HG02759 (cell line): ENCODE results near the gene ADH1B.
"Not testable (repeated sequence)": the region's sequence is repeated elsewhere in the genome, so short reads cannot be mapped to it uniquely, and the experiment has no call there.

Experiments used
- ATAC-seq: cut with Tn5 transposase; IDR thresholded peaks from one replicate; pipeline ENCODE4 v1.9.1; 2021; ENCODE audit warnings: mild to moderate bottlenecking, moderate library complexity; ENCODE audit not compliant: unreplicated experiment

Gene ADH1B

DNA sequence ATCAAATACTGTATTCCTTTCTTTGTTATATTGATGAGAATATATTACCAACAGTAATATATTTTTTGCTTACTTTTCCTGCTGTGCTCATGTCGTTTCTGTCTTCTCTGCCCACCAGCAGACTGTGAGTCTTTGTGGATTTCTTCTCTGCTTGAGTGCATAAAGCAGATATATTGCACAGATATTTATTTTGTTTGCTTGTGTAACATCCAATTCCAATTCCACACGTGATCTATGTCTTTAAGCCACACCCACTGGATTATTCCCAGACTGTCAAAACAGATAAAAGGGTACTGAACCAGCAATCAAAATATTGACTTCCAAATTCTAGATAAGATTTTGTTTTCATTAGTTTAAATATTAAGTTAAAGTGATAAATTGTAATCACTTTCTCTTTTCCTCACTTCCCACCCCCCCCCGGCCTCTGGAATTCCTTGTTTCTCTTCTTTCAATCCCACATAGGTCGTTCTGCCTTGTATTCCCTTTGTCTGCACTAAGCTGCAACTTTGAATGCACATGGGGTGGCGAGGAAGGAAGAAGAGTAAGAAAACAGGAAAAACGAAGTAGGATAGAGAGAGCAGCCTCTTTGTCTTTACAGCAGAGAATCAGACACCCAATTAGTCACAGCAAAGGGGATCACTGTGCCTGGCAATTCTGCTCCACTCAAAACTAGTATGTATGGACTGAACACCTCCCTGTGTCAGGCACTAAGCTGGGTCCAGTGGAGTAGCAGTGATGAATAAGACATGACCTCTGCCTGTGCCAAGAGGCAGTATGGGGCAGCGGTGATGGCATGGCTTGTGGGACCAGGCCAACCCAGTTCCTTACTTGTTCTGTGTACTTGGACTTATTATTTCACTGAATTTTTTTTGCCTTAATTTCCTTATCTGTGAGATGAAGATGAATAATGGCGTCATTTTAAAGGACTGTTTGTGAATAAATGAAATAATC is at the start of gene ADH1B:
Gene ADH1B (minus strand): TSS at position 161 of the 951 bp plus-strand sequence. CDS start 70 bp downstream, at position 91.
- no peak for ATAC-seq

DNA sequence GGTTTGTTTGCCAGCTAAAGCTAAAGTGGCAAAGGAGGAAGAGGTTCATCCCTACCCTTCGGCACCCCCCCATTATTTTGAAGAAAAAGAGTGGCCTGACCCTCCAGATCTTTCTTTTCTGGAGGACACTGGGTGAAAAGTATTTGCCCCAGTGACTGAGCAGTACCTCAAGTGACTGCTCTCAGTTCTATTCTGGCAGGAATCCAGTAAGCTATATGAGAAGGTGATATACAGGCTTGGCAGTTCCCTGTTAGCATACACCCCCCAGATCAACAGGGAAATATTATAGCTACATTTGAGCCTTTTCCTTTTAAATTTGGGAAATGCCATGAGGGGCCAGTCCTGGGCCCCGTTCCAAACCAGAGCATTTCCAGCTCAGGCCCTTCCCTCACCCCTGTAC is 46.6 kb upstream of the ADH1B start:
- not testable (repeated sequence) for ATAC-seq

GRCh38 chr4:99366491-99366890 is 45.3 kb upstream of the ADH1B start:
- no peak for ATAC-seq

- no peak for ATAC-seq
Measured at GRCh38 chr4:99362768-99363167, 41.6 kb upstream of the ADH1B start.

GRCh38 chr4:99361899-99362275 is 40.7 kb upstream of the ADH1B start:
- ATAC-seq = no peak

- ATAC-seq = no peak
Measured at GRCh38 chr4:99361268-99361898, 40.2 kb upstream of the ADH1B start.

DNA sequence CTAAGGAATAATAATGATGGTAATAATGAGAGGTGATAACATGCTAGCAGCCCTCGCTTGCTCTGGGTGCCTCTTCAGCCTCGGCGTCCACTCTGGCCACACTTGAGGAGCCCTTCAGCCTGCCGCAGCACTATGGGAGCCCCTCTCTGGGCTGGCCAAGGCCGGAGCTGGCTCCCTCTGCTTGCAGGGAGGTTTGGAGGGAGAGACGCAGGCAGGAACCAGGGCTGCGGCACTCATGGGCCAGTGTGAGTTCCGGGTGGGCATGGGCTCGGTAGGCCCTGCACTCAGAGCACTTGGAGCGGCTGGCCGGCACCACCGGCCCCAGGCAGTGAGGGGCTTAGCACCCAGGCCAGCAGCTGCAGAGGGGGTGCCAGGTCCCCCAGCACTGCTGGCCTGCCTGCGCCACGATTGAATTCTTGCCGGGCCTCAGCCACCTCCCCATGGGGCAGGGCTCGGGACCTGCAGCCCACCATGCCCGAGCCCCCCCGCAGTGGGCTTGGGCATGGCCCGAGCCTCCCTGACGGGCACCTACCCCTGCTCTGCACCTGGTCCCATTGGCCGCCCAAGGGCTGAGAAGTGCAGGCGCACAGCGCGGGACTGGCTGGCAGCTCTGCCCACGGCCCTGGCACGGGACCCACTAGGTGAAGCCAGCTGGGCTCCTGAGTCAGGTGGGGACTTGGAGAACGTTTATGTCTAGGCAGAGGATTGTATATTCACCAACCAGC is 38.4 kb upstream of the ADH1B start:
- ATAC-seq = no peak

DNA sequence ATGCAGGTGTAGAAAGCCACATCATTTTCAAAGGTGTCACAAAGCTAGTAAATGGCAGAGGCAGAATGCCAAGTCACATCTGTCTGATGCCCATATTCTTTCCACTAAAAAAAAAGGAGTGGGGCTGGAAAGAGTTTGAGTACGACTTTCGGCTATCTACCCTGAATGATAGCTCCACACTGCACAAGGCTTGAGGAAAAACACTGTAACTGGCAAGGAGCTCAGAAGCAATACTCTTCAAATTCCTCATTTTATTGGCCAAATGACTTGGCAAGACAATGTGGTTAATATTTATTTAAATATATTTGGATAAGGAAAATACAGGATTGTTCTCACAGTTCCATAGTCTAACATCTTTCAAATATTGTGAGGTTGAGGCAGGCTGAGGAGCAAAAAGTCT is 36.7 kb upstream of the ADH1B start:
- ATAC-seq = no peak

- ATAC-seq = peak; percentile 79
Measured at GRCh38 chr4:99356992-99357391, 35.8 kb upstream of the ADH1B start.

DNA sequence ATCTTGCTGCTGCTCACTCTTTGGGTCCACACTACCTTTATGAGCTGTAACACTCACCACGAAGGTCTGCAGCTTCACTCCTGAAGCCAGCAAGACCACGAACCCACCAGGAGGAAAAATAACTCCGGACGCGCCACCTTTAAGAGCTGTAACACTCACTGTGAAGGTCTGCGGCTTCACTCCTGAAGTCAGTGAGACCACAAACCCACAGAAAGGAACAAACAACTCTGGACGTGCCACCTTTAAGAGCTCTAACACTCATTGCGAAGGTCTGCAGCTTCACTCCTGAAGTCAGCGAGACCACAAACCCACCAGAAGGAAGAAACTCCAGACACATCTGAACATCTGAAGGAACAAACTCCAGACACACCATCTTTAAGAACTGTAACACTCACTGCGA is 34.9 kb upstream of the ADH1B start:
- ATAC-seq = not testable (repeated sequence)

DNA sequence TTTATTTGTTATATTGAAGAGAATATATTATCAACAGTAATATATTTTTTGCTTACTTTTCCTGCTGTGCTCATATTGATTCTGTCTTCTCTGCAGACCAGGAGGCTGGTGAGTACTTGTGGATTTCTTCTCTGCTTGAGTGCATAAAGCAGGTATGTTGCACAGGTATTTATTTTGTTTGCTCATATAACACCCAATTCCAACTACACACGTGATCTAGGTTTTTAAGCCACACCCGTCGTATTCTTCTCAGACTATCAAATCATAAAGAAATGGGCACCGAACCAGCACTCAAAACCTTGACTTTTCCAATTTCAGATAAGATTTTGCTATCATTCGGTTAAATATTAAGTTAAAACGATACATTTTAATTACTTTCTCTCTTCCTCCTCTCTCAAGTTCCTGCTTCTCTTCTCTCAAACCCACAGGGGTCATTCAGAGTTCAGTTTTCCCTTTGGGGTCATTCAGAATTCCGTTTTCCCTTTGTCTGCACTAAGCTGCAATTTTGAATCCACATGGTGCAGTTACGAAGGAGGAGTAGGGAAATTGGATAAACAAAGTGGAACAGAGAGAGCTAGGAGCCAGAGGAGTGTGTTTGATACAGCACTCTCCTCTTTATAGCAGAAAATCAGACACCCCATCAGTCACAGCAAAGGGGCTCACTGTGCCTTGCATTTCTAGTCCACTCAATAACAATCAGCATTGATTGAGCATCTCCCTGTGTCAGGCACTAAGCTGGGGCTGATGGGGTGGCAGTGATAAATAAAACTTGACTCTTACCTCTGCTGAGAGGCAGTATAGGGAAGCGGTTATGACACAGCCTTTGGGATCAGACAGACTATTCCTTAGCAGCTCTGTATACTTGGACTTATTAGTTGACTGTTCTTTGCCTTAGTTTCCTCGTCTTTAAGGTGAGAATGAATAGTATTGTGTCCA is 31.7 kb upstream of the ADH1B start, which contains the start of gene ADH1C:
Gene ADH1C (minus strand): TSS at position 145 of the 936 bp plus-strand sequence. CDS start 71 bp downstream, at position 74.
- ATAC-seq = no peak

DNA sequence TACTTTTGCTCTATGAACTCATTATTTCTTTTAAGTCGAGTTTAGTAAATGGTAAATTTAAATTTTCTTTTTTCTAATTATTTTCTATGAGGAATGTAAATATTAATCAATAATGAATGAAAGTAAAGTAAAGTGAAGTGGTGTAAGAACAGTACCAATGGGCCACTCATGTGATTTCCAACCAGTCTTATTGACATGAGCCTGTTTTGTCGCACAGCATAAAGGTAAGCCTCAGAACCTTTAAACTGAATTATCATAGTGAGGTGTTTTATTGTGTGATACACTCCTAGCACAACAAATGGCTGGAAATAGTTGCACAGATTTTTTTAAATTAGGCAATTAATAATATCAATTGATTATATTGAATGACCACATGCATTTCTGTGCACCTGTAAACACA is 30.3 kb upstream of the ADH1B start:
- ATAC-seq = no peak

DNA sequence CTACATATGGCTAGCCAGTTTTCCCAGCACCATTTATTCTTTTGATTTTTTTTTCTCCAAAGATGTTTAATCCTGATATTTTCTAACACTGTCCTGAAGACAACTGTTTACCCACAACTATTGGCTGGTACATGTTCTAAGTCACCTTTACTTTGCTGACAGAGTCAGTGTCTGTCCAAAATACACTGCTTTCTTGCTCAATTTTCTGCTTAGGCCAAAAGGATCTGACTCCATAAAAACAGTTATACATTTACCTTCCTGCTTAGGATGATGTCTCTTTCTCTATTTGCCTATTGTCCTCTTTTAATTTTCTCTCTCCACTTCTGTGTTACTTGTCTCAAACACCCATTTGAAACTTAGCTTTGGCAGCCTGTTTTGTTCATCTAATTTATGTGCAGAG is 28.1 kb upstream of the ADH1B start:
- ATAC-seq = no peak

- not testable (repeated sequence) for ATAC-seq
Measured at GRCh38 chr4:99342624-99343023, 21.4 kb upstream of the ADH1B start.

DNA sequence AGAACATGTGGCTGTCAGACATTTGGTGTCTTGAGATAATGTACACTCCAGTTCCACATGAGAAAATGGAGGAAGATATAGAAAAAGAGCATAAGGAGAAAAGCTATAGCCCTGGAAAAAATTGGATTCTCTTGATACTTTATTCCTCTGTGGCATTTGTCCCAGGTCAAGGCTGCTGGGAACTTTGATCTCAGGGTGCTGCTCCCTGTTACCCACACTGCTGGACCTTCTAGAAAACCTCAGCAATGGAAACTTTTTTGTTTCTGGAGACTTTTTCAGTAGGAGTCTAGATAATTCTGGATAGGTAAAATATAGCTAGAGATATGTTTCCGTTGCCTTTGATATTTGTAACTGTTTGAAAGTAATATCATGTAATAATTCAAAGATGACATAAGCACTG is 20.2 kb upstream of the ADH1B start:
- ATAC-seq = no peak

DNA sequence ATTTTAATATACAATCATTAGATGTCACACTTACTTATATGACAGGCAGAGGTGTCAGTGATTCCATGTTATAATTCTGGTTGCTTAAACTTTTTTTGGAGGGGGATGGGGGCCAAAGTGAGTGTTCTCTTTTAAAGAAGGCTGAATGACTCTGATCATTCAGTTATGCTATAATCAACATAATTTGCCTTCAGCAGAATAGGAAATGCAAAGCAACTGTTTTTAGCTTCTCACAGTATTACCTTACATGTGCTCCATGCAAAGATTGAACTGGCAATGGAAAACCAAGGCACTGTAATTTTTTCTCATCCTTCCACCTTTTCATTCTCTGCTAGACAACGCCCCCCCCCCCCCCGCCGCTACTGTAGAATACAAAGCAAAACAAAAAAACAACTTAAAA is 18.0 kb upstream of the ADH1B start:
- no peak for ATAC-seq

DNA sequence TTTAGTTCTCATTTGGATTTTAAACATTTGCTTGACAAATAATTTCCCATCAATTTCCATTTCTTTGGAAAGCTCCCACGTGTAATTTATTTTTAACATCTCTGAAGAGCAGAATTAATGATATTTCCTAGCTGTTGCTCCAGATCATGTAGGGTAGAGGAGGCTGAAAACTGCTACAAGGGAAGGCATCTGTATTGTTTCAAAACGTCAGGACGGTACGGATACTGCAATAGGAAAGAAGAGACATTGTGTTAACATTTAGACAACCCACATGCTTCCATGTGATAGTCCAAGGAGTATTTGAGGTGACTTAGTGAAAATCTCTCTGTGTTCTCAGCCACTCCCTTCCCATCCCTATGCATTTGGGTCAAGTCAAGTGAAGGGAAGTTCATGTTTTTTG is 15.4 kb upstream of the ADH1B start:
- ATAC-seq = no peak

DNA sequence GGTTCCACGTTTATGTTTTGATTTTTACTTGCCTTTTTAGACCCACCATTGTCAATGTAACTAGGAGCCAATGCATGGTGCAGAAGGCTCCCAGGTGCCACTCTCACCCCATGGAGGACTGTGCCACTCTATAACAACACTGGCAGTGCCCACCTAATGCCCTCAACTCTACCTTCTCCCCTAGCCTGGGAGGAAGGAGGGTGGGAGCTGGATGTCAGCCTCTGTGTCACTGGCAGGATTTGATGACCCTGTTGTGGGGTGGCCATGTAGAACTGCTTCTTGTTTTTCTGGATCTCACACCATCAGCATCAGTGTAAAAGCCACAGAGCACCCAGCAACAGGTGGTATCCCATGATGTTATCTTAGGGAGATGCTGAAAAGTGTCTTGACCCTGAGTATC is 13.7 kb upstream of the ADH1B start:
- ATAC-seq = no peak

DNA sequence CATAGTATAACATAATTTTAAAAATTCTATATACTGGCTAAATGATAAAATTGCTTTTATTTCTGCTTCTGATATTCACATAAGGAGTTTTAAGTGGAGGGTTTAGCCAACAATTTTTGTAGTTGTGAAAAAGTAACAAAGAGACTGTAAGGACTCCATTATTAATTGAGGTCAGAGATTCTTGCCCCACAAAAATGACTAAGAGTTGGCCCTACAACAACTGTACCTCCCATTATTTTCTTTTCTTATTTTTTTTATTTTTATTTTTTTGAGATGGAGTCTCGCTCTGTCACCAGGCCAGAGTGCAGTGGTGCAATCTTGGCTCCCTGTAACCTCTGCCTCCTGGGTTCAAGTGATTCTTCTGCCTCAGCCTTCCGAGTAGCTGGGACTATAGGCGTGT is 9.4 kb upstream of the ADH1B start:
- ATAC-seq = no peak

DNA sequence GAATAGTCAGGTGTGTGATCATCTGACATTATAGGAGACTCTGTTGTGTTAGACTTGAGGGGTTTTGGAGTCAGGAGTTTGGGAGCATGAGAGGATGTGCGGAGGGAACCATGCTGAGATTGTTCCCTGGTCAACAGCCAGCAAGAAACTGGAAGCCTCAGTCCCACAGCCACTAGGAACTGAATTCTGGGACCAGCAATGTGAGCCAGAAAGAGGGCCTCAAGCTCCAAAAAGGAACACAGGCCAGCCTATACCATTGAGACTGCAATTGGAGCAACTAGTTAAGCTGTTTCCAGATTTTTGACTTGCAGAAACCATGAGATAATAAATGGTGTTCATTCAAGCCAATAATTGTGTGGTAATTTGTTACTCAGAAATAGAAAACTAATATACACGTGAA is 8.7 kb upstream of the ADH1B start:
- ATAC-seq = no peak
